SU-DHL-6 (cell line): ENCODE data around the gene ARCN1.

ENCODE experiments used
- H2AFZ ChIP-seq: fragments of 200-600 bp; sonication (generic); 2 replicates; pipeline ENCODE4 v1.6.1; 2014; ENCODE audit warnings: low read depth, mild to moderate bottlenecking, moderate library complexity, mixed read lengths, antibody characterized with exemption, low read length; ENCODE audit not compliant: severe bottlenecking
- H3F3A ChIP-seq: fragments of 200-600 bp; shearing (Covaris generic); 2 replicates; pipeline ENCODE4 v1.6.0; 2016; ENCODE audit warnings: antibody characterized with exemption, mild to moderate bottlenecking; ENCODE audit not compliant: insufficient read depth
- H3K27ac ChIP-seq: fragments of 200-600 bp; sonication (generic); 2 replicates; pipeline ENCODE4 v1.5.1; 2016; ENCODE audit warnings: low read depth, mild to moderate bottlenecking, low read length, moderate library complexity, mixed read lengths
- H3K27me3 ChIP-seq: fragments of 200-600 bp; sonication (generic), shearing (Covaris generic); 2 replicates; pipeline ENCODE4 v1.6.0; 2014; ENCODE audit warnings: mild to moderate bottlenecking, low read length
- H3K36me3 ChIP-seq: fragments of 200-600 bp; sonication (generic); 2 replicates; pipeline ENCODE4 v1.6.1; 2014; ENCODE audit warnings: mild to moderate bottlenecking, low read length, mixed read lengths
- H3K4me2 ChIP-seq: fragments of 300-600, 200-600 bp; shearing (Covaris generic), sonication (generic); 2 replicates; pipeline ENCODE4 v1.6.0; 2014; ENCODE audit warnings: low read length, low read depth, mild to moderate bottlenecking; ENCODE audit not compliant: poor library complexity, severe bottlenecking
- H3K4me3 ChIP-seq: fragments of 200-600 bp; sonication (generic); 2 replicates; pipeline ENCODE4 v1.5.1; 2014; ENCODE audit warnings: antibody characterized with exemption, low read length, mild to moderate bottlenecking, mixed read lengths; ENCODE audit not compliant: insufficient read depth, poor library complexity, severe bottlenecking
- H3K79me2 ChIP-seq: fragments of 200-600 bp; sonication (generic); 2 replicates; pipeline ENCODE4 v1.6.1; 2014; ENCODE audit warnings: mild to moderate bottlenecking, low read length, moderate library complexity; ENCODE audit not compliant: insufficient read depth
- H3K9ac ChIP-seq: fragments of 200-600 bp; sonication (generic); 2 replicates; pipeline ENCODE4 v1.7.0; 2014; ENCODE audit warnings: mild to moderate bottlenecking, low read length
- H3K9me2 ChIP-seq: fragments of 200-600 bp; sonication (generic); replicated peaks from 2 replicates; pipeline ENCODE4 v1.6.1; 2014; ENCODE audit warnings: low read length; ENCODE audit not compliant: insufficient read depth
- H3K9me3 ChIP-seq: fragments of 200-600 bp; sonication (generic); 2 replicates; pipeline ENCODE4 v1.6.1; 2014; ENCODE audit warnings: low read length, mixed read lengths; ENCODE audit not compliant: insufficient read depth
- H4K20me1 ChIP-seq: fragments of 200-600 bp; sonication (generic); 2 replicates; pipeline ENCODE4 v1.6.1; 2014; ENCODE audit warnings: low read depth, mild to moderate bottlenecking, antibody characterized with exemption, low read length, moderate library complexity, mixed read lengths
- CTCF ChIP-seq: fragments of 200-600 bp; sonication (generic); IDR thresholded peaks from one replicate; pipeline ENCODE4 v1.5.1; 2017; ENCODE audit warnings: antibody characterized with exemption, mild to moderate bottlenecking, low read length, moderate library complexity; ENCODE audit not compliant: insufficient read depth, poor library complexity, severe bottlenecking
- EZH2phosphoT487 ChIP-seq: fragments of 200-600 bp; sonication (generic), shearing (Covaris generic); conservative IDR thresholded peaks from 2 replicates; pipeline ENCODE4 v1.6.1; 2018; ENCODE audit warnings: mild to moderate bottlenecking, antibody characterized with exemption, low read length, moderate library complexity, mixed read lengths

ARCN1 gene

DNA sequence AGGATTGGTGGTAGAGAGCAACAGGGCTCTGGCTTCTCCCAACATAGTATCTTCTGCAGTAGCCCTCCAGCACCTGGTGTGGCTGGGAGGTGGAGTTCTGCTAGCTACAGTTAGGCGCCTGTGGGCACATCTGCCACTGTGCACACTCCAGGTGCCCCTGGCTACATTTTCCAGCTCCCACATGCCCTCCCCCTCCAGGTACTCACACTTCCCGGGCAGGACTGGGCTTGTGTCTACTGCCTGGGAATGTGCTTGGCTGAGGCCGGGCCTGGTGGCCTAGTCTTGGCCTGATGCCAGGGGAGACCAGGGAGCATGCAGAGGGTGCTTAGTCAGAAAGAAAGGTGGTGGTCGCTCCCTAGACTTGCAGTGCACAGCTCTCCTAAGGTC, 51.1 kb downstream of the ARCN1 start:
- no peaks in the 10 kb centered on the region for H4K20me1 ChIP-seq
- H3K9me3 ChIP-seq: no peaks in the 10 kb centered on the region
- TF ChIP-seq CTCF (no peak), EZH2phosphoT487 (no peak)
- no peak overlapping the region for H3K27ac ChIP-seq
- H3K4me3 ChIP-seq: no peak overlapping the region
- H3K36me3 ChIP-seq: no peaks in the 10 kb centered on the region
- H3K79me2 ChIP-seq: no peaks in the 10 kb centered on the region
- H3K4me2 ChIP-seq: no peak overlapping the region
- H3F3A ChIP-seq: no peaks in the 10 kb centered on the region
- H3K9me2 ChIP-seq: no peaks in the 10 kb centered on the region
- H3K9ac ChIP-seq: no peak overlapping the region
- no peak overlapping the region for H2AFZ ChIP-seq
- no peaks in the 10 kb centered on the region for H3K27me3 ChIP-seq

DNA sequence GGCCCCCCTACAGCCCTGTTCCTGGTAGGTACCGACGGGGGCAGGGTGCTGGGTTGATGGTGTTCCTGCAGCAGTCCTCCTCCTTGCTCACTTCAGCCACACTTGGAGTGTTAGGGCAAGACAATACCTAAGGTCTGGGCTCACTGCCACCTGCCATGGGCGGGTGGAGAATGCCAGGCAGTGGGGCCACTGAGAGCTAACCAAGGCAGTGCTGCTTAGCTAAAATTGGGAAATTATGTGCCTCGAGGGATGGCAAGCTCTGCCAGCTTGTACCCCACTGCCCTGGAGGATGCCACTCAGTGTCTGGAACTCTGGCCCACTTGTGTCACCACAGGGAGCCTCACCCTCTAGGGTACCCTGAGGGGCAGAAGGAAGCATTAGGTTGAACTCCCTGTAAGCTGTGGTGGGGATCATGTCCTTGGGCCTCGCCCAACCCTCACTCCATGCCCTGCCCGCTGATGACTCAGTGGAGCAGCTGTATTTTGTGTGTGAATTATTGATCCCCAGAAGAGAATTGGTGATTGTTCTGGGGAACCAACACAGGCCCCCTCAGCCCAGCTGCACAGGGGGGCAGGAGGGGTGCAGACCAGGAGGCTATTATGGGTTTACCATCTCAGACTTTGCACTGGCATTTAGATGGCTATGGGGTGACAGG, 53.0 kb downstream of the ARCN1 start:
- Histone ChIP-seq H4K20me1 (no peaks in the 10 kb centered on the region), H3K4me3 (no peak overlapping the region), H3K9me3 (no peaks in the 10 kb centered on the region), H3F3A (no peaks in the 10 kb centered on the region), H2AFZ (no peak overlapping the region), H3K36me3 (no peaks in the 10 kb centered on the region), H3K27ac (no peak overlapping the region), H3K27me3 (no peaks in the 10 kb centered on the region), H3K9ac (no peak overlapping the region), H3K79me2 (no peaks in the 10 kb centered on the region), H3K9me2 (no peaks in the 10 kb centered on the region), H3K4me2 (no peak overlapping the region)
- TF ChIP-seq CTCF: no peak
- no peak for TF ChIP-seq EZH2phosphoT487

- no peak overlapping the region for H3K27ac ChIP-seq
- no peak overlapping the region for H3K4me3 ChIP-seq
- no peaks in the 10 kb centered on the region for H3K9me2 ChIP-seq
- no peaks in the 10 kb centered on the region for H3K79me2 ChIP-seq
- H3K36me3 ChIP-seq: no peaks in the 10 kb centered on the region
- H3K27me3 ChIP-seq: no peaks in the 10 kb centered on the region
- no peaks in the 10 kb centered on the region for H4K20me1 ChIP-seq
- H3K4me2 ChIP-seq: no peak overlapping the region
- H3K9me3 ChIP-seq: no peaks in the 10 kb centered on the region
- no peak overlapping the region for H3K9ac ChIP-seq
- TF ChIP-seq EZH2phosphoT487: no peak
- no peak for TF ChIP-seq CTCF
- H3F3A ChIP-seq: no peaks in the 10 kb centered on the region
- H2AFZ ChIP-seq: no peak overlapping the region
Measured at GRCh38 chr11:118625976-118626375, 53.8 kb downstream of the ARCN1 start.
